Panc1 (cell line): Measurements from ENCODE around the gene MXD3. TPM values are rescaled to one million over a fixed set of nuclear protein-coding genes. Genes with fewer than 3 reads are reported as not detected.

ENCODE experiments used
- ATAC-seq: fragments of 200-7000 bp; cut with Tn5 transposase; 2 replicates; pipeline ENCODE4 v1.9.1; 2020; ENCODE audit warnings: mild to moderate bottlenecking, moderate library complexity
- BruUV-seq: library from RNA; stranded (reverse); fragments of 400-500 nt; replicated peaks from 2 replicates; lab custom pipeline; 2021; lab: Mats Ljungman, UMichigan
- CTCF ChIA-PET: fragments of 300-600 bp; sonication (Branson Sonifier 250); formaldehyde crosslinking; loops from one replicate; lab custom pipeline; 2022; ENCODE audit warnings: antibody characterized with exemption; lab: Charles Lee
- POLR2A ChIA-PET: fragments of 300-600 bp; sonication (Branson Sonifier 250); formaldehyde crosslinking; loops from one replicate; lab custom pipeline; 2022; ENCODE audit warnings: antibody characterized with exemption; lab: Charles Lee
- DNase-seq: peaks from one replicate; pipeline ENCODE4 v3.0.0-alpha.2; 2010; ENCODE audit warnings: low read depth, low spot score
- H3K27ac ChIP-seq: 2 replicates; pipeline ENCODE4 v1.5.1; 2011; ENCODE audit warnings: mild to moderate bottlenecking, low read length, inconsistent platforms
- H3K27me3 ChIP-seq: fragments of 200-500 bp; sonication (Bioruptor generic); 2 replicates; pipeline ENCODE4 v1.6.0; 2014; ENCODE audit warnings: low read length, inconsistent platforms; ENCODE audit not compliant: control insufficient read depth, insufficient read depth
- H3K36me3 ChIP-seq: fragments of 200-500 bp; sonication (Bioruptor generic); 2 replicates; pipeline ENCODE4 v1.5.1; 2014; ENCODE audit warnings: inconsistent platforms, mild to moderate bottlenecking, low read length, moderate library complexity; ENCODE audit not compliant: control insufficient read depth, insufficient read depth
- H3K4me1 ChIP-seq: 2 replicates; pipeline ENCODE4 v1.5.1; 2011; ENCODE audit warnings: inconsistent platforms, mild to moderate bottlenecking, low read length, moderate library complexity; ENCODE audit not compliant: control insufficient read depth, insufficient read depth
- H3K4me3 ChIP-seq, 2 experiments: 2 replicates each; pipeline ENCODE4 v1.5.1; 2011 to 2012; ENCODE audit warnings: low read depth in 2 of 2, low read length in 2 of 2, mild to moderate bottlenecking in 2 of 2, inconsistent platforms in 1 of 2, moderate library complexity in 1 of 2
- H3K9me3 ChIP-seq: fragments of 200-500 bp; sonication (Bioruptor generic); 2 replicates; pipeline ENCODE4 v1.5.1; 2014; ENCODE audit warnings: low read depth, mild to moderate bottlenecking, inconsistent platforms, low read length, moderate library complexity; ENCODE audit not compliant: control insufficient read depth, insufficient read depth
- CTCF ChIP-seq: fragments of 450-650 bp; IDR thresholded peaks from 2 replicates; pipeline ENCODE4 v1.5.1; 2017; ENCODE audit warnings: mild to moderate bottlenecking
- POLR2AphosphoS5 ChIP-seq: IDR thresholded peaks from 2 replicates; pipeline ENCODE4 v1.6.1; 2012; ENCODE audit warnings: mild to moderate bottlenecking, low read depth, low read length, moderate library complexity
- SIN3A ChIP-seq: IDR thresholded peaks from 2 replicates; pipeline ENCODE4 v1.6.1; 2012; ENCODE audit warnings: low read depth, mild to moderate bottlenecking, low read length, moderate library complexity, borderline replicate concordance; ENCODE audit not compliant: insufficient read depth
- TCF7L2 ChIP-seq: IDR thresholded peaks from 2 replicates; pipeline ENCODE4 v1.6.1; 2011; ENCODE audit warnings: mild to moderate bottlenecking, low read depth, low read length, inconsistent platforms
- in situ Hi-C: cut with HindIII; loops from 2 replicates; pipeline ENCODE4 v1.10.0; 2016; ENCODE audit warnings: low sequenced_read_pairs, low pct_unique_long_range_greater_than_20kb
- intact Hi-C: fragments of 100-400 bp; cut with micrococcal nuclease; formaldehyde crosslinking; loops from one replicate; pipeline ENCODE4 v1.10.0; 2022; ENCODE audit not compliant: unreplicated experiment
- total RNA-seq: library from RNA; stranded (reverse); gene quantifications from one replicate; pipeline ENCODE4 v1.2.1, GENCODE V29; 2021; ENCODE audit not compliant: unreplicated experiment
- TF ChIP-seq, protein P1 (sequence below), 2 experiments: IDR thresholded peaks; 2 replicates each; pipeline ENCODE4 v1.6.1; 2011 to 2012; ENCODE audit warnings: low read depth in 2 of 2, control low read depth in 1 of 2, low read length in 1 of 2, mild to moderate bottlenecking in 1 of 2, moderate library complexity in 1 of 2; ENCODE audit not compliant: insufficient read depth in 1 of 2

The MXD3 gene
- total RNA-seq, 1 experiment from 2014 or later: 12.0 TPM

DNA sequence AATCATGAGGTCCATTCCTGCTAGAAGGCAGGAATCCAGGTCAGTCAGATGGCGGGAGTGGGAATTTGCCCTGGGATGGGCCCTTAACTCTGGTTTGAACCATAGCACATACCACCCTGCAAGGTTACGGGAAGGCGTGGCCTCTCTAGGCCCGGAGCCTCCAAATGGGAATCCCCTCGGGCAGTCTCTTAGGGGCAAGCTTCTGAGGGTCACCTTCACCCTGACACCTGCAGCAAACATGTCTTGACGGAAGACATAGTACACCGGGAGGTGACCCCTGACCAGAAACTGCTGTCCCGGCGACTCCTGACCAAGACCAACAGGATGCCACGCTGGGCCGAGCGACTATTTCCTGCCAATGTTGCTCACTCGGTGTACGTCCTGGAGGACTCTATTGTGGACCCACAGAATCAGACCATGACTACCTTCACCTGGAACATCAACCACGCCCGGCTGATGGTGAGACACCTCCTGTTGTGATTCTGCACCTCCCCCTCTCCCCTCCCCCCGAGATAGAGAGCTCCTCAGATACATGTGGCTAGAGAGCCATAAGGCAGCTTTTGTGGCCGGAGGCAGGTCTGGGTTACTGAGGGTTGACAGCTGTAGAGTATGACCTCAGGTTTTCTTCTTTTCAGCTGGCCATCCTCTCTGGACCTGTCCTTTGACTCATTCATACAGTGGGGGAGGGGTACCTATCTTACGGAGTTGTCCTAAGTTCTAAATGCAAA lies 7.1 kb downstream of the MXD3 start:
- TF ChIP-seq CTCF (no peak), POLR2AphosphoS5 (0 out of 2 replicates have a peak, but pooled peaks have one; percentile 19)
- H3K4me3 ChIP-seq: peak overlapping the region; percentile 81 to 97
- H3K36me3 ChIP-seq: no peaks in the 10 kb centered on the region; the same call in none of the 2 replicates
- ChIA-PET CTCF (interaction anchor here (0.6 to 0.9 kb wide), 3 partner anchors 67 to 152 kb away, joined by 3 to 4 read pairs (median 3); no protein-coding TSS in a partner anchor), POLR2A (no interaction called here)
- ATAC-seq (no peak), DNase-seq (no peak)
- TSS peak; percentile 90 for BruUV-seq
- intact Hi-C loops (loop anchor here (5.0 kb wide), 1 partner anchor 192 kb away; no protein-coding TSS in a partner anchor), in situ Hi-C loops (no loop called here)
- peak overlapping the region; percentile 94 for H3K27ac ChIP-seq
- H3K4me1 ChIP-seq: peaks cover 34% of the 10 kb centered on the region
- H3K27me3 ChIP-seq: no peaks in the 10 kb centered on the region
- no peaks in the 10 kb centered on the region for H3K9me3 ChIP-seq

DNA sequence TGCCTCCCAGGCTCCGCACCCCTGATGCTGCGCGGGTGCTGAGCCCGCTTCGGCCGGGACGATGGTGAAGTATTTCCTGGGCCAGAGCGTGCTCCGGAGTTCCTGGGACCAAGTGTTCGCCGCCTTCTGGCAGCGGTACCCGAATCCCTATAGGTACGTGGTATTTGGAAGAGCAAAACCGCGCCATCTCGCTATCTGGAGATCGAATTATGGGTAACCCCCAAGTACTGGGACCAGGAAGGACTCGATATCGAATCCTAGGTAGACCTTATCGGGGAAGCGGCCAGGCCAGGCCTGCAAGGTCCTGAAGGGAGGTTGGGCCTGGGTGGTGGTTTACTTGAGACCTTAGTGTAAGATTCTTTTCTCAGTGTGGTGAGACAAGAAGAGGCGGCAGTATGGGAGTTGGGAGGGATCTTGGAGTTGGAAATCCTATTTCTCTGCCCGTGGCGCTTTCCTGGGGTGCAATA lies 7.7 kb downstream of the MXD3 start:
- Histone ChIP-seq H3K36me3 (no peaks in the 10 kb centered on the region; the same call in none of the 2 replicates), H3K9me3 (no peaks in the 10 kb centered on the region), H3K4me1 (peaks cover 34% of the 10 kb centered on the region), H3K27ac (peak overlapping the region; percentile 94), H3K27me3 (no peaks in the 10 kb centered on the region), H3K4me3 (peak overlapping the region; percentile 81 to 97)
- TF ChIP-seq POLR2AphosphoS5: no peak; the same call in 1 of the 2 replicates
- peak; percentile 0; the same call in 1 of the 2 replicates for ATAC-seq
- BruUV-seq: no TSS peak
- in situ Hi-C loops (no loop called here), intact Hi-C loops (loop anchor here (5.0 kb wide), 1 partner anchor 192 kb away; no protein-coding TSS in a partner anchor)
- CTCF ChIA-PET: interaction anchor here (0.6 kb wide), 1 partner anchor 111 kb away, joined by 12 read pairs; no protein-coding TSS in a partner anchor
- no peak for DNase-seq
- POLR2A ChIA-PET: no interaction called here

DNA sequence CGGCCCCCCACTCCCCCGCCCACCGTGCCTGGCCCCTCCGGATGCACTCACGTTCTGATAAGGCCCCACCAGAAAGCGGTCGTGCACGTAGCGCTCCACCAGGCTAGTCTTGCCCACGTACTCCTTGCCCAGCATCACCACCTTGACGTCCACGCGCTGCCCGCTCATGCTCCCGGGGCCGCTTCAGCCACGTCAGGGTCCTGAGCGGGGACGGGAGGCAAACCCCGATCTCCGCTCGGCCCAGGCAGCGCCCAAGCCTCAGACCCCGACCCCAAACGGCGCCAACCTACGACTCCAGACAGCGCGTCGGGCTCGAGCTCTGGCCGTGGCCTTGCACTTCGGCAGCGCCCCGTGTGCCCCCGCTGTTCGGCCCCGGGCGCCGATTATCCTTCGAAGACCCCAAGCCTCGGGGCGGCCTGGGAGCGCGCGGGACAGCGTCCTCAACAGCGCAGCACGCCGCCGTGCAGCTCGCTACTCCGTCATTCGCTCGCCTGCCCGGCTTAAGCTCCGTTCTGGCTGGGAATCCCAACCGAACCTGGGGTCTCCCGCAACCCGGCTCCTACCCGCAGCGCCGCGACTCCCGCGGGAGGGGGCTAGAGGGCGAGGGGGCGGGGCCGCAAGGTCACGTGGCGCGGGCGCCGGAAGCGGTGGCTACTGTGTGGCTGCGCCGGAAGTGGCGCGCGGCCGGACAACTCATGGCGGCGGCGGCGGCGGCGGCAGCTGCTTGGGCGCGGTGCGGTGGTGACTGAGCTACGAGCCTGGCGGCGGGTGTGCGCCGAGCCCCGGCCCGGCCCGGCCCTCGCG lies 8.4 kb downstream of the MXD3 start, which contains the start of the genes PRELID1 and RAB24:
Gene PRELID1 (plus strand): TSS at position 679 of the 804 bp plus-strand sequence. CDS start 187 bp downstream, outside the sequence.
Gene RAB24 (minus strand): TSS at position 599 of the 804 bp plus-strand sequence. CDS start 431 bp downstream, at position 168.
- H3K36me3 ChIP-seq: no peaks in the 10 kb centered on the region; the same call in none of the 2 replicates

More for the DNA sequence above, 8.4 kb downstream of the MXD3 start, which contains the start of the genes PRELID1 and RAB24:
- ATAC-seq (peak; percentile 77), DNase-seq (no peak)
- TSS peak; percentile 84 for BruUV-seq
- TF ChIP-seq, protein P1, sequence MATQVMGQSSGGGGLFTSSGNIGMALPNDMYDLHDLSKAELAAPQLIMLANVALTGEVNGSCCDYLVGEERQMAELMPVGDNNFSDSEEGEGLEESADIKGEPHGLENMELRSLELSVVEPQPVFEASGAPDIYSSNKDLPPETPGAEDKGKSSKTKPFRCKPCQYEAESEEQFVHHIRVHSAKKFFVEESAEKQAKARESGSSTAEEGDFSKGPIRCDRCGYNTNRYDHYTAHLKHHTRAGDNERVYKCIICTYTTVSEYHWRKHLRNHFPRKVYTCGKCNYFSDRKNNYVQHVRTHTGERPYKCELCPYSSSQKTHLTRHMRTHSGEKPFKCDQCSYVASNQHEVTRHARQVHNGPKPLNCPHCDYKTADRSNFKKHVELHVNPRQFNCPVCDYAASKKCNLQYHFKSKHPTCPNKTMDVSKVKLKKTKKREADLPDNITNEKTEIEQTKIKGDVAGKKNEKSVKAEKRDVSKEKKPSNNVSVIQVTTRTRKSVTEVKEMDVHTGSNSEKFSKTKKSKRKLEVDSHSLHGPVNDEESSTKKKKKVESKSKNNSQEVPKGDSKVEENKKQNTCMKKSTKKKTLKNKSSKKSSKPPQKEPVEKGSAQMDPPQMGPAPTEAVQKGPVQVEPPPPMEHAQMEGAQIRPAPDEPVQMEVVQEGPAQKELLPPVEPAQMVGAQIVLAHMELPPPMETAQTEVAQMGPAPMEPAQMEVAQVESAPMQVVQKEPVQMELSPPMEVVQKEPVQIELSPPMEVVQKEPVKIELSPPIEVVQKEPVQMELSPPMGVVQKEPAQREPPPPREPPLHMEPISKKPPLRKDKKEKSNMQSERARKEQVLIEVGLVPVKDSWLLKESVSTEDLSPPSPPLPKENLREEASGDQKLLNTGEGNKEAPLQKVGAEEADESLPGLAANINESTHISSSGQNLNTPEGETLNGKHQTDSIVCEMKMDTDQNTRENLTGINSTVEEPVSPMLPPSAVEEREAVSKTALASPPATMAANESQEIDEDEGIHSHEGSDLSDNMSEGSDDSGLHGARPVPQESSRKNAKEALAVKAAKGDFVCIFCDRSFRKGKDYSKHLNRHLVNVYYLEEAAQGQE (IDR thresholded peaks at IDR 0.05; ENCODE audit: insufficient read depth in 1 of 2, low read depth in 2 of 2, low read length in 1 of 2): no peak
- TF ChIP-seq SIN3A (peak; percentile 69; the same call in 1 of the 2 replicates), TCF7L2 (no peak), POLR2AphosphoS5 (peak; percentile 55; the same call in 1 of the 2 replicates), CTCF (peak; percentile 63)
- H3K27ac ChIP-seq: peak within 1 kb of the TSS; percentile 94
- H3K4me1 ChIP-seq: peaks cover 34% of the 10 kb centered on the region
- ChIA-PET CTCF (interaction anchor here (0.6 kb wide), 1 partner anchor 112 kb away, joined by 12 read pairs; no protein-coding TSS in a partner anchor), POLR2A (interaction anchor here (0.6 kb wide), 1 partner anchor 250 kb away, joined by 5 read pairs; no protein-coding TSS in a partner anchor)
- in situ Hi-C loops: no loop called here
- no peaks in the 10 kb centered on the region for H3K9me3 ChIP-seq
- intact Hi-C loops: loop anchor here (5.0 kb wide), 1 partner anchor 191 kb away; no protein-coding TSS in a partner anchor
- no peaks in the 10 kb centered on the region for H3K27me3 ChIP-seq
- H3K4me3 ChIP-seq: peak within 1 kb of the TSS; percentile 81 to 97
